Iris pigment epithelial cell (primary cell): ENCODE results near the gene NFATC2.
"Not testable (repeated sequence)": the region's sequence is repeated elsewhere in the genome, so short reads cannot be mapped to it uniquely, and the experiment has no call there.

Source experiments
- DNase-seq: peaks from one replicate; pipeline ENCODE4 v3.0.0-alpha.2; 2011; ENCODE audit warnings: low read depth

The NFATC2 gene

DNA sequence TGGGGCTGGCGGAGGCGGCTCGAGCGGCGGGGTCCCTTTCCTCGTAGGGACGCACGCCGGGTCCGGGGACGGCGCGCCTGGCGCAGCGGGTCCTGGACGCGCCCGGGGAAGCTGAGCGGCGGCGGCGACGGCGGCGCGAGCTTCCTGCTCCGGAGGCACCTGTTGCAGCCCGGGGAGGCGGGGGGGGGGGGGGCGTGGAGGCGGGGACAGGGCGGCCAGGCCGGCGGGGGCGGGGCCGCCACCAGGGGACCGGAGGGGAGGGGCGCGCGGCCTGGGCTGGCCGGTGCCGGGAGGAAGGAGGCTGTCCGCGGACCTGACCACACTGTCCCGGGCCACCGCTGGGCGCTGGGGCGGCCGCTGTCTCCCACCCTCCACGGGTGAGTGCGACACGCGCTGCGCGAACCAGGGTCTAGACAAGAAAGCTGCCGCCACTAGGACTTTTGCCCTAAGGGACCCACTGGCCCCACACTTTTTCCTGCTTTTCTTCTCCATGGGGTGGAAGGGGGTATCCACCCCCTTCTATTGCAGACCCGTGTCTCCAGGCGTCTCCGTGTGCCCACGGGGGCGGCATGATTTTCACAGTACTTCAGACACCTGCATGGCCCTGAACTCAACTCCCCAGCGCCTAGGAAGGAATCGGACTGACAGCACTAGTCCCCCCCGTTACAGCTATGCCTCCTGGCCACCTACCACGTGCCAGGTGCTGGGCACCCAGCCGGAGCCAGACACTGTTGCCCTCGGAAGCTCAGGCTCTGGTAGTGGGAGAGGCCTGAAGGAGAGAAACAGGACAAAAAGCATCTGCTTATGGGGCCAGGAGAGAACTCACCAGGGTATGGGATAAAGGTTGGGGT is at the start of gene NFATC2:
TSS of gene NFATC2 (minus strand) at position 149 of the 851 bp plus-strand sequence. CDS start 220 bp downstream, outside the sequence.
- DNase-seq = no peak

DNA sequence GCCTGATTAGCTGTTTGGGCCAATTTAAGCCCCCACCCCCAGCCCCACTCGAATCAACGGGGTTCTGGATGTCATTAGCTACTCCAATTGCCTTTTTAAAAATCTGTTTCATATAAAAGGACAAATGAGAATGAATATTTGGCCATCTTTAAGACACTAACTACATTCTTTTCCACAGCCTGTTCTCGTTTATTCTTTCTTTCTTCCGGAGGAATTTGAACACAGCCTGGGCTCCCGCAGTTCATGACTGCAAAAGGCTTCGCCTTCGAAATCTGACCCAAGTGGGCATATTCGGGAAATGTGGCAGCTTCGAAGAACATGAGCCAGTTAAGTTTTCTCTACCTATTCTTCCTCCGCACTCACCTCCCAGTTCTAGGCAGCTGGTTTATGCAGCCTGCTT is 49.4 kb upstream of the NFATC2 start:
- no peak for DNase-seq

- no peak for DNase-seq
Observed at GRCh38 chr20:51588762-51589161, 46.2 kb upstream of the NFATC2 start.

DNA sequence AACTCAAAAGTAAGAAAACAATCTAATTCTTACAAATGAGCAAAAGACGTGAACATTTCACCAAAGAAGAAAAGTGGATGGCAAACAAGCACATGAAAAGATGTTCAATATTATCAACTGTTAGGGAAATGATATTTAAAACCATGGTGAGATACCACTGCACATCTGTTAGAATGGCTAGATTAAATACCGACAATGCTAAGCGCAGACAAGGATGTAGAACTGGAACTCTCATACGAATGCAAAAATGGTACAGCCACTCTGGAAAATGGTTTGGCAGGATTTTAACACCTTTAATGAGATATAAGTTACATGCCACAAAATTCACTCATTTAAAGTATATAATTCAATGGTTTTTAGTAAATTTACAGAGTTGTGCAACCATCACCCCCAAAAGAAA is 44.6 kb upstream of the NFATC2 start:
- no peak for DNase-seq

DNA sequence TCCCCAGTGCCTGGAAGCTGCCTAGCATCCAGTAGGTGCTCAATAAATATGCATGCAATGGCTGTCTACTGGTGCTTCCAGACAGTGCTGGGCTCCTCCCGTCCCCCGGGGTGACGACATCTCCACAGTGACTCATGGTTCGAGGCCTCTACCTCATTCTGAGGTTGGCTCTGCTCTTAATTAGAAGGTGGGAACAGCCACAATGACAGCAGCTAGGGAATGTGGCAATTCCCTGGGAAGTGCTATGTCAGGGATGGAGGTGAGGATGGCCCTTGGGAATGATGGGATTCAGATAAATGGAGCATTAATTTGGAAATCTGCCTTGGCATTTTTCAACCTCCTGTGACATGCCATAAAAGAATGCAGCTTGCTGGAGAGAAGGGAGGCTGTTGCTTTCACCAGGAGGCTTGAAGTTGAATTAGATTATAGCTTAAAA is 43.5 kb upstream of the NFATC2 start:
- peak; percentile 85 for DNase-seq

- no peak for DNase-seq
Observed at GRCh38 chr20:51585148-51585547, 42.6 kb upstream of the NFATC2 start.

- DNase-seq = no peak
Observed at GRCh38 chr20:51584737-51585136, 42.2 kb upstream of the NFATC2 start.

DNA sequence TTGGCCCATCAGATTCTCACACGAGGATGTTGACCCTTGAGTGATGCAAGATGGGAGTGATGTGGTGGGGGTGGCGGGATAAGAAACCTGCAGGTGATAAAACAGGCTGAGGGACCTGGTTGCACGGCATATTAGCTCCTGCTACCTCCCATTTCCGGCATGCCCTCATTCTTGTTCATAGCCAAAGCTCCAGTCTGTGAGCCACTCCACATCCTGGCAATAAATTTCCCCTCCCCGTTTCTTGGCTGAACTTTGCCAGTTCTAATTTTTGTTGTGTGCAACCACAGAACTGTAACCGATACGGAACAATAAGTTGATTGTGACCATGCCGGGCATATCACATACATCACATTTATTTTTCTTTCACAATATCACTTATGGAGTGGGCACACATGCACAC is 41.6 kb upstream of the NFATC2 start:
- DNase-seq = no peak

- DNase-seq = no peak
Observed at GRCh38 chr20:51583499-51583898, 41.0 kb upstream of the NFATC2 start.

DNA sequence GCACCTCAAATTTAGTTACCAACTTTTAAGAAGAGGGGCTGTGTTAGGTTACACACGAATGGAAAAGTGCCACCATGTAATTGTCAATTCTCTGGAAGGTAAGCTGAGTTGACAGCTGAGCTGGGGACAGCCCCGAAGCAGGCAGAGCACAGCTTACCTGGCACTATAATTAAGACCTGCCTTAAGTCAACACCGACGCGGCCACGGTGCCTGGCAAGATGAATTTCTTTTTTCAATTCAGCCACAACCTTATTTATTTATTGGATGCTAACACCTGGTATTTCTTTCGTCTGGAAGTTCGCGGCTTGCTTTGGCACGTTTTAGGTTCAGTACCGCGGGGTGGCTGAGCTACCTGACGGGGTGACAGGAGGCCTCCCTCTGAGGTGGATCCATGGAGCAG is 40.6 kb upstream of the NFATC2 start:
- DNase-seq = no peak

DNA sequence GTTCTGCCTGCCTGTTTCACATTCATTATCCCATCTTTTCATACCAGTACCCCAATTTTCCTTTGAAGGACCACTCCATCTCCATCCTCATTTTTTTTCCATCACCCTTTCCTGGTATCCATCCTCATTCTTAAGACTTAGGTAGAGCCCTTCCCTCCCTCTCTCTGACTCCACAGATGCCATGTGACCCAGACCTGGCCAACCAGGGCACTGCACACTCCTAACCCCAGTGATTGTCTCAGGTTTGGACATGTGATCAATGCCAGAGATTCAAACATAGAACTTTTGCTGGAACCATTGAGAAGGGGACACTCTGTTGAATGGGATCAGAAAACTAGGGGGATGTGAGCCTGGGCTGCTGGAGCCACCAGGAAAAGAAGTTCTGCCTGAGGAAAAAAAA is 39.1 kb upstream of the NFATC2 start:
- DNase-seq = no peak

- peak; percentile 72 for DNase-seq
Observed at GRCh38 chr20:51579137-51579536, 36.6 kb upstream of the NFATC2 start.

GRCh38 chr20:51578145-51578459 is 35.6 kb upstream of the NFATC2 start:
- DNase-seq = no peak

- DNase-seq = no peak
Observed at GRCh38 chr20:51577432-51578144, 35.1 kb upstream of the NFATC2 start.

GRCh38 chr20:51575486-51575885 is 33.0 kb upstream of the NFATC2 start:
- DNase-seq = no peak

GRCh38 chr20:51574248-51575033 is 31.9 kb upstream of the NFATC2 start:
- peak; percentile 17 for DNase-seq

DNA sequence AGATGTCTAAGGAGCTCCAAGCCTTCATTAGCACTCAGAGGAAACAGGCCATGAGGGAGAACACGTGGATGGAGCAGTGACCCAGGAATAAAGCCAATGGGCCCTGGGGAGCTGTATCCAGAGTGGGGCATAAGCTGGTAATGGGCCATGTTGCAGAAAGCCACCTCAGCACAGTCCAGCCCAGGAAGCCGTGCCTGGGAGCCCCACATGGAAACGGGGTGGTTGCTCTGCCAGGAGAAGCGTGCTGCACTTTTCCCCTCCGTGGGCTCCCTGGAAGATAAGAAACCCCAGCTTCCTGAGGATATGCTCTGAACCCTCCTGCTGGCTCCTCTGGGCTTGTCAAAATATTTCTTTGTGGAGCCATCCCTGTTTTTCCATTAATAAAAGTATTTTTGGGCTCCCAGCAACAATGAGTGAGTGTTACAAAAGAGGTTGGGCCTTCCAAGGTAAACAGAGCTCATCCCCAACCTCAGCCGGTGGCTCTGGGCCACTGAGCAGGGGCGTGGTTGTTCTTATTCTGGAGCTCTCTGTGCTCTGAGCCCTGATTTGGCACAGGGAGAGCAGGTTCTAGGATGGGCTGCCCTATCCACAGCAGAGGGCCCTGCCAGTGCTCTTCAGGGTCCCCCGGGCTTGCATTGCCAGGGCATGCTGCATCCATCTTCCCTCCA is 31.2 kb upstream of the NFATC2 start:
- no peak for DNase-seq

DNA sequence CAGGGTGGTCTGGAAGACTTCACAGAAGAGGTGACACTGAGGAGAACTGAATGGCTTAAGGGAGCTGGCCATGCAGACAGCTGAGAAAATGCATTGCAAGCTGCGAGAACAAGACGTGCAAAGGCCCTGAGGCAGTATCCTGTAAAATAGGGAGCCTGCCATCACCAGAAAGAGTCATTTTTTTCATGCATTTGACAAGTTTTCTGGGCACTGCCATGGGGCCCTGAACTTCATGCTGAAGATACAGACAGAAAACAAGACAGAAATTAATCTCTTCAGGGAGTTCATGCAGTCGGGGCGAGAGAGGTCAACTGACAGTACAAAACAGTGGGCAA is 28.9 kb upstream of the NFATC2 start:
- DNase-seq = no peak

GRCh38 chr20:51570739-51571459 is 28.4 kb upstream of the NFATC2 start:
- no peak for DNase-seq

DNA sequence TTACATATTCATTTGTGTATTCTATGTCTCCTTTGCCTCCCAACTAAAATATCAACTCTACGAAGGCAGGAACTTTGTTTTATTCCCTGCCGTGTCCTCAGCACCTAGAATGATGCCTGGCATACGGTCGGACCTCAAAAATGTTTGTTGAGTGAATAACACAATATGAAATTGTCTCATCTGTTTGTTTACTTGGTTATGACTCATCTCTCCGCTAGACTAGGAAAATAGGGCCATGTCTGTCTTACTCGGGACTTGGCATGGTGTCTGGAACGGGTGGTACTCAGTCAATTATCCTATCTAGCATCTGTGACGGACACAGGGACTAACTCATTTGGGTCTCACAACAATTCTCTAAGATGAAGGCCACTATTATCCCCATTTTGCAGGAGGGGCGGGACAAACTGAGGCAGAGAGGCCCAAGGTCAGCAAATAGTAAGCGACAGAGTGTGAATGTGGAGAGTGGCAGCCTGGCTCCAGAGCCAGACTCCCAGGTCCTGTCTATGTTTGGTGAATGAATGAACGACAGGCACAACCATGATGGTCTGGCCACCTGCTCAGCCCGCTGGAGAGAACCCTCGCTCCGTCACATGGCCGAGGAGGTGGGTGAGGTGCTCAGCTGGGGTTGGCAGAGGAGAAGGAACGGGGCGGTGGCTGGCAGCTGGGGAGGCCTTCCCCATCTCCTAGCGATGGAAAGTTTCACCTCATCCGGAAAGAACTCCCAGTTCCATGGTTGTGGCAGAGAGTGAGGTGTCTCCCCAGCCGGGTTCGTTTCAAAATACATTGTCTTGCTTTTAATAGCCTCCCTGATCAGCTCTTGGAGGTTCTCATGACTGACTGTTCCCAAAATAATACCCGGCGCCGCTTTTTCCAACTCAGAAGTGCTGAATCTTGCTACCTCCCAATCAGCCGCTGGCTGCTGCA is 27.6 kb upstream of the NFATC2 start:
- peak; percentile 63 for DNase-seq

GRCh38 chr20:51568533-51568932 is 26.0 kb upstream of the NFATC2 start:
- not testable (repeated sequence) for DNase-seq
